Omental fat pad (tissue), 4 donors: ENCODE measurements around the gene IFI16. TPM values are rescaled to one million over a fixed set of nuclear protein-coding genes. Genes with fewer than 3 reads are reported as not detected.

Source experiments
- ATAC-seq: fragments of 150-250 bp; one replicate; pipeline ENCODE4 v1.9.1; 2016; ENCODE audit warnings: mild to moderate bottlenecking, moderate library complexity; ENCODE audit not compliant: low FRiP score
- DNase-seq: peaks from one replicate; pipeline ENCODE4 v3.0.0-alpha.2; 2019; ENCODE audit warnings: low spot score
- CTCF ChIP-seq, 3 donors: fragments of 450-650 bp; IDR thresholded peaks; one replicate each; pipeline ENCODE4 v1.5.1; 2016 to 2017; ENCODE audit warnings: antibody characterized with exemption in 3 of 3, mild to moderate bottlenecking in 3 of 3, moderate library complexity in 2 of 3
- total RNA-seq, 4 donors: library from RNA; depleted of rRNA; stranded (reverse); fragments of >200 nt; gene quantifications; one replicate each; pipeline ENCODE4 v1.1.0, GENCODE V29; 2016

The IFI16 gene
- total RNA-seq, 4 donors from 2014 or later, result 94.5 to 304 (median 131) TPM

- DNase-seq, result no peak
- no peak for ATAC-seq
- no peak for TF ChIP-seq CTCF (IDR thresholded peaks at IDR 0.05)
Measured at GRCh38 chr1:158978730-158979129, 31.0 kb upstream of the IFI16 start.

GRCh38 chr1:158979229-158979628, 30.5 kb upstream of the IFI16 start:
- TF ChIP-seq CTCF (IDR thresholded peaks at IDR 0.05), result no peak
- ATAC-seq, result no peak
- no peak for DNase-seq

- DNase-seq (no peak), ATAC-seq (no peak)
- TF ChIP-seq CTCF (IDR thresholded peaks at IDR 0.05), result no peak
Measured at GRCh38 chr1:158983235-158983634, 26.5 kb upstream of the IFI16 start.

- no peak for DNase-seq
- no peak for TF ChIP-seq CTCF (IDR thresholded peaks at IDR 0.05)
- no peak for ATAC-seq
Measured at GRCh38 chr1:158984386-158984785, 25.3 kb upstream of the IFI16 start.

- no peak for DNase-seq
- no peak for ATAC-seq
- no peak for TF ChIP-seq CTCF (IDR thresholded peaks at IDR 0.05)
Measured at GRCh38 chr1:158989424-158989823, 20.3 kb upstream of the IFI16 start.

- DNase-seq, result no peak
- no peak for TF ChIP-seq CTCF (IDR thresholded peaks at IDR 0.05)
- no peak for ATAC-seq
Measured at GRCh38 chr1:158992787-158993312, 16.9 kb upstream of the IFI16 start.

GRCh38 chr1:158996998-158997397, 12.7 kb upstream of the IFI16 start:
- TF ChIP-seq CTCF (IDR thresholded peaks at IDR 0.05), result no peak
- no peak for DNase-seq
- ATAC-seq, result no peak
